UCSD-AML1 (cell line): ENCODE data around the gene ZBTB20.
A peak's percentile ranks its signal among the peaks of the same experiment; 100 is the strongest.

ENCODE experiments used
- DNase-seq: peaks from one replicate; lab custom pipeline; 2025; ENCODE audit not compliant: unreplicated experiment; lab: John Stamatoyannopoulos, UW

ZBTB20 gene

GRCh38 chr3:114392831-114393230, 754.3 kb downstream of the ZBTB20 start:
- no peak for DNase-seq

GRCh38 chr3:114389156-114389555, 757.9 kb downstream of the ZBTB20 start:
- DNase-seq: no peak

- DNase-seq: no peak
Observed at GRCh38 chr3:114384558-114384903, 762.6 kb downstream of the ZBTB20 start.

- DNase-seq: peak; percentile 34
Observed at GRCh38 chr3:114383875-114384557, 763.1 kb downstream of the ZBTB20 start.

GRCh38 chr3:114380233-114380651, 766.8 kb downstream of the ZBTB20 start:
- no peak for DNase-seq

- DNase-seq: no peak
Observed at GRCh38 chr3:114379266-114379665, 767.8 kb downstream of the ZBTB20 start.

- no peak for DNase-seq
Observed at GRCh38 chr3:114378760-114379159, 768.3 kb downstream of the ZBTB20 start.

- DNase-seq: no peak
Observed at GRCh38 chr3:114377426-114377825, 769.7 kb downstream of the ZBTB20 start.

GRCh38 chr3:114376516-114377185, 770.4 kb downstream of the ZBTB20 start:
- no peak for DNase-seq

GRCh38 chr3:114375608-114376421, 771.3 kb downstream of the ZBTB20 start:
- no peak for DNase-seq

GRCh38 chr3:114374433-114374990, 772.6 kb downstream of the ZBTB20 start:
- no peak for DNase-seq

- no peak for DNase-seq
Observed at GRCh38 chr3:114370537-114371174, 776.4 kb downstream of the ZBTB20 start.

- DNase-seq: no peak
Observed at GRCh38 chr3:114365909-114366308, 781.2 kb downstream of the ZBTB20 start.

GRCh38 chr3:114364806-114365654, 782.1 kb downstream of the ZBTB20 start:
- no peak for DNase-seq

GRCh38 chr3:114363554-114364202, 783.4 kb downstream of the ZBTB20 start:
- no peak for DNase-seq

- DNase-seq: no peak
Observed at GRCh38 chr3:114362815-114363214, 784.3 kb downstream of the ZBTB20 start.

- no peak for DNase-seq
Observed at GRCh38 chr3:114361391-114361790, 785.7 kb downstream of the ZBTB20 start.

GRCh38 chr3:114356525-114356924, 790.6 kb downstream of the ZBTB20 start:
- no peak for DNase-seq

- DNase-seq: no peak
Observed at GRCh38 chr3:114356066-114356465, 791.0 kb downstream of the ZBTB20 start.

GRCh38 chr3:114355653-114356052, 791.4 kb downstream of the ZBTB20 start:
- no peak for DNase-seq
